H1 (cell line): ENCODE results near the gene PKIB. TPM values are rescaled to one million over a fixed set of nuclear protein-coding genes. Genes with fewer than 3 reads are reported as not detected.
"Not testable (repeated sequence)": the region's sequence is repeated elsewhere in the genome, so short reads cannot be mapped to it uniquely, and the experiment has no call there.

Experiments
- CTCF ChIA-PET: fragments of 300-600 bp; sonication (Branson Sonifier 250); formaldehyde crosslinking; loops from one replicate; lab custom pipeline; 2021; ENCODE audit not compliant: partially characterized antibody; lab: Charles Lee
- POLR2A ChIA-PET: fragments of 300-600 bp; sonication (Branson Sonifier 250); formaldehyde crosslinking; loops from one replicate; lab custom pipeline; 2021; ENCODE audit warnings: inconsistent platforms; ENCODE audit not compliant: partially characterized antibody; lab: Charles Lee
- DNase-seq, 2 experiments: peaks; one replicate each; pipeline versions ENCODE4 v3.0.0 to v3.0.0-alpha.2; 2010 to 2022; ENCODE audit warnings: low spot score in 2 of 2, low read depth in 1 of 2, mixed read lengths in 1 of 2
- FAIRE-seq: peaks from 2 replicates; lab custom pipeline; 2011; peaks lifted over from hg19 to GRCh38; lab: Jason Lieb, UNC
- H2AFZ ChIP-seq: 2 replicates; pipeline ENCODE4 v1.8.1; 2012; ENCODE audit warnings: low read length, inconsistent platforms
- H2AK5ac ChIP-seq: 2 replicates; pipeline ENCODE4 v1.6.1; 2013; ENCODE audit warnings: low read depth, low read length
- H2BK120ac ChIP-seq: replicated peaks from 2 replicates; pipeline ENCODE3; 2013; ENCODE audit warnings: low read depth, low read length, inconsistent platforms
- H2BK12ac ChIP-seq: 2 replicates; pipeline ENCODE4 v1.6.1; 2013; ENCODE audit warnings: low read depth, low read length
- H2BK15ac ChIP-seq: 2 replicates; pipeline ENCODE4 v1.6.1; 2013; ENCODE audit warnings: low read length
- H2BK20ac ChIP-seq: 2 replicates; pipeline ENCODE4 v1.6.1; 2013; ENCODE audit warnings: low read length
- H2BK5ac ChIP-seq: 2 replicates; pipeline ENCODE4 v1.6.1; 2013; ENCODE audit warnings: low read depth, low read length
- H3K14ac ChIP-seq: 2 replicates; pipeline ENCODE4 v1.6.1; 2013; ENCODE audit warnings: inconsistent platforms; ENCODE audit not compliant: insufficient read length
- H3K18ac ChIP-seq: 2 replicates; pipeline ENCODE4 v1.6.1; 2013; ENCODE audit warnings: low read length; ENCODE audit errors: extremely low read depth
- H3K23ac ChIP-seq: 2 replicates; pipeline ENCODE4 v1.6.1; 2013; ENCODE audit warnings: inconsistent platforms; ENCODE audit not compliant: insufficient read length
- H3K23me2 ChIP-seq: 2 replicates; pipeline ENCODE4 v1.6.1; 2013; ENCODE audit warnings: low read depth, low read length
- H3K27ac ChIP-seq: 2 replicates; pipeline ENCODE4 v1.6.1; 2011; ENCODE audit warnings: low read depth, low read length, inconsistent platforms
- H3K27me3 ChIP-seq, 4 experiments: replicated peaks in 1 of 4; 1 replicate in 1 of 4; 2 replicates in 3 of 4; pipeline versions ENCODE4 v1.6.1 to v1.8.1; 2011 to 2013; ENCODE audit warnings: low read length in 3 of 4, mild to moderate bottlenecking in 3 of 4, inconsistent platforms in 2 of 4, mixed read lengths in 2 of 4, moderate library complexity in 1 of 4; ENCODE audit not compliant: control insufficient read depth in 3 of 4, insufficient read depth in 3 of 4; ENCODE audit errors: extremely low read depth in 1 of 4
- H3K36me3 ChIP-seq, 4 experiments: 2 replicates each; pipeline versions ENCODE4 v1.6.1 to v1.8.1; 2011 to 2013; ENCODE audit warnings: mild to moderate bottlenecking in 4 of 4, low read length in 3 of 4, moderate library complexity in 2 of 4, control low read depth in 1 of 4, inconsistent platforms in 1 of 4; ENCODE audit not compliant: insufficient read depth in 4 of 4, control insufficient read depth in 2 of 4
- H3K4ac ChIP-seq: replicated peaks from 2 replicates; pipeline ENCODE3; 2013; ENCODE audit warnings: low read length, low read depth, mixed read lengths, inconsistent platforms; ENCODE audit not compliant: insufficient read length
- H3K4me1 ChIP-seq, 4 experiments: replicated peaks in 1 of 4; 1 replicate in 1 of 4; 2 replicates in 3 of 4; pipeline versions ENCODE4 v1.6.1 to v1.8.1; 2011 to 2013; ENCODE audit warnings: low read length in 3 of 4, inconsistent platforms in 2 of 4, mixed read lengths in 1 of 4; ENCODE audit not compliant: insufficient read depth in 4 of 4, control insufficient read depth in 3 of 4
- H3K4me2 ChIP-seq, 2 experiments: 2 replicates each; pipeline versions ENCODE4 v1.6.1 to v1.8.1; 2011 to 2013; ENCODE audit warnings: low read depth in 2 of 2, low read length in 2 of 2, control low read depth in 1 of 2, inconsistent platforms in 1 of 2, mild to moderate bottlenecking in 1 of 2; ENCODE audit not compliant: insufficient read depth in 1 of 2
- H3K4me3 ChIP-seq, 4 experiments: fragments of 200-600, 300-600 bp in 1 of 4; sonication (generic), shearing (Covaris generic), sonication (Bioruptor Twin) in 1 of 4; 2 replicates each; pipeline versions ENCODE4 v1.5.1 to v1.8.1; 2011 to 2016; ENCODE audit warnings: low read length in 4 of 4, low read depth in 3 of 4, control low read depth in 2 of 4, inconsistent platforms in 2 of 4, mild to moderate bottlenecking in 2 of 4, mixed read lengths in 1 of 4, moderate library complexity in 1 of 4; ENCODE audit not compliant: insufficient read depth in 2 of 4; ENCODE audit errors: extremely low read depth in 1 of 4
- H3K56ac ChIP-seq: replicated peaks from 2 replicates; pipeline ENCODE3; 2013; ENCODE audit warnings: low read depth, mild to moderate bottlenecking, mixed read lengths, low read length, inconsistent platforms; ENCODE audit not compliant: insufficient read length
- H3K79me1 ChIP-seq: 2 replicates; pipeline ENCODE4 v1.6.1; 2013; ENCODE audit warnings: low read depth, low read length, control low read depth
- H3K79me2 ChIP-seq, 2 experiments: 2 replicates each; pipeline versions ENCODE4 v1.6.1 to v1.8.1; 2012 to 2013; ENCODE audit warnings: low read length in 2 of 2, mild to moderate bottlenecking in 2 of 2, inconsistent platforms in 1 of 2; ENCODE audit not compliant: insufficient read depth in 2 of 2, control insufficient read depth in 1 of 2
- H3K9ac ChIP-seq, 4 experiments: replicated peaks in 1 of 4; 1 replicate in 1 of 4; 2 replicates in 3 of 4; pipeline versions ENCODE4 v1.6.1 to v1.8.1; 2011 to 2013; ENCODE audit warnings: low read depth in 3 of 4, low read length in 3 of 4, control low read depth in 2 of 4, mild to moderate bottlenecking in 2 of 4, moderate library complexity in 2 of 4, inconsistent platforms in 1 of 4; ENCODE audit errors: extremely low read depth in 1 of 4
- H3K9me3 ChIP-seq, 2 experiments: 2 replicates each; pipeline versions ENCODE4 v1.6.1 to v1.8.1; 2012 to 2013; ENCODE audit warnings: mild to moderate bottlenecking in 2 of 2, moderate library complexity in 2 of 2, control low read depth in 1 of 2, inconsistent platforms in 1 of 2, low read depth in 1 of 2, low read length in 1 of 2, mixed read lengths in 1 of 2; ENCODE audit not compliant: insufficient read depth in 2 of 2
- H4K20me1 ChIP-seq, 2 experiments: replicated peaks in 1 of 2; 2 replicates each; pipeline versions ENCODE3 to v1.8.1; 2011 to 2013; ENCODE audit warnings: inconsistent platforms in 2 of 2, low read length in 2 of 2, mild to moderate bottlenecking in 1 of 2; ENCODE audit not compliant: insufficient read depth in 2 of 2, control insufficient read depth in 1 of 2
- H4K5ac ChIP-seq: 2 replicates; pipeline ENCODE4 v1.6.1; 2013; ENCODE audit warnings: low read length, low read depth, mixed read lengths, inconsistent platforms; ENCODE audit not compliant: insufficient read length
- H4K8ac ChIP-seq: 2 replicates; pipeline ENCODE4 v1.8.0; 2013; ENCODE audit warnings: mild to moderate bottlenecking, moderate library complexity, low read length, inconsistent platforms; ENCODE audit not compliant: insufficient read depth; ENCODE audit errors: extremely low read depth
- H4K91ac ChIP-seq: replicated peaks from 2 replicates; pipeline ENCODE3; 2013; ENCODE audit warnings: low read length, mixed read lengths, inconsistent platforms; ENCODE audit not compliant: insufficient read length
- KDM1A ChIP-seq: fragments of 200-600, 300-600 bp; sonication (generic); IDR thresholded peaks from 2 replicates; pipeline ENCODE4 v1.7.1; 2016; ENCODE audit warnings: mild to moderate bottlenecking, low read length, borderline replicate concordance
- WGBS, 2 experiments: shearing (Covaris generic) in 1 of 2; methylation state at CpG; one replicate each; pipeline versions ENCODE4 v1.1.6 to v1.1.7; 2013 to 2015; ENCODE audit warnings: low lambda C conversion rate in 2 of 2, mixed read lengths in 2 of 2, inconsistent platforms in 1 of 2, low coverage in 1 of 2, missing lambda C conversion rate in 1 of 2; ENCODE audit not compliant: insufficient replicate concordance in 2 of 2, insufficient coverage in 1 of 2, insufficient read length in 1 of 2; ENCODE audit errors: extremely low coverage in 1 of 2, missing lambda C conversion rate in 1 of 2; 5-methylcytosine and 5-hydroxymethylcytosine counted together
- polyA plus RNA-seq, 7 experiments: library from polyadenylated mRNA; depleted of rRNA in 3 of 7; stranded (reverse) in 5 of 7; unstranded in 2 of 7; fragments of >200 nt in 5 of 7; fragments of 200-250 nt in 2 of 7; gene quantifications; 1 replicate in 5 of 7; 2 replicates in 1 of 7; 4 replicates in 1 of 7; pipeline versions ENCODE4 v1.2.1 to v1.2.3, GENCODE V29; 2011 to 2013; ENCODE audit warnings: missing spikeins in 2 of 7, mixed read lengths in 2 of 7
- total RNA-seq: library from RNA; stranded (reverse); fragmentation: NEBNext Ultra II Directional; extraction: Animal tissue kit (Norgen Biotek cat#: 25700); gene quantifications from 2 replicates; pipeline ENCODE4 v1.2.1, GENCODE V29; 2021

PKIB gene
- total and polyA plus RNA-seq, 2 of the 8 experiments (the other 6 are each of a cell fraction or from before 2014, with no cell fraction given), result 13.5 to 73.3 TPM

DNA sequence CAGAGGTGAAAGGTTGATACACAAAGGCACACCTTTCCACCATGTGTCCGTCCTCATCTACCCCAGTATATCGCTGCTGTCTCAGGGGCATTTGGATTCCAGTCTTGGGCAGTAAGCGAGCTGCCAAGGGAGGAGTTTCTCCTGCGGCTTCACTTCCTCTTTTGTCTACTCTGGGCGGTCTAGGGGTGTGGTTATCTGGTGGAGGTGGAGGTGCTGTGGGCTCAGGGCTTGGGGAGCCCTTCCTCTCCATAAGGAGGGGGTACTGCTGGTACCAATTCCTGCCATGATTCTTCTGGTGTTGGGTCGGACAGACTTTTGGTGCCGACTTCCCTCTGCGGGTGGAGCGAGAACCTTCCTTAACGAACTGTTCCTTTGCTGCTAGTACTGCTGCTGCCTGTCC, 137.4 kb downstream of the PKIB start:
- H3K4ac ChIP-seq, result no peak overlapping the region
- no peak overlapping the region for H2BK15ac ChIP-seq
- no peak overlapping the region for H4K8ac ChIP-seq
- H4K5ac ChIP-seq, result no peak overlapping the region
- FAIRE-seq (no peak), DNase-seq (no peak)
- H2BK120ac ChIP-seq, result no peak overlapping the region
- H2BK12ac ChIP-seq, result no peak overlapping the region
- H3K23ac ChIP-seq, result no peak overlapping the region
- POLR2A ChIA-PET, result no interaction called here
- H3K4me3 ChIP-seq, result no peak overlapping the region
- H3K4me1 ChIP-seq, result no peaks in the 10 kb centered on the region
- no peaks in the 10 kb centered on the region for H3K79me1 ChIP-seq
- no peaks in the 10 kb centered on the region for H4K20me1 ChIP-seq
- H3K18ac ChIP-seq, result no peak overlapping the region
- no peak overlapping the region for H2AK5ac ChIP-seq
- H4K91ac ChIP-seq, result no peak overlapping the region
- H3K56ac ChIP-seq, result no peak overlapping the region
- no peaks in the 10 kb centered on the region for H3K36me3 ChIP-seq
- H3K27ac ChIP-seq, result no peak overlapping the region
- no peak overlapping the region for H3K4me2 ChIP-seq
- no peak for TF ChIP-seq KDM1A
- H3K14ac ChIP-seq, result no peak overlapping the region
- no peaks in the 10 kb centered on the region for H3K27me3 ChIP-seq
- WGBS, 2 experiments, result 96% methylated on average over 10 of the region's 10 CpGs; no CpG with 5 or more reads in 1 of the 2 experiments
- peaks cover 3% of the 10 kb centered on the region in 2 experiments; a peak in 1 of 4 replicates for H3K9me3 ChIP-seq
- H2BK20ac ChIP-seq, result no peak overlapping the region
- CTCF ChIA-PET, result interaction anchor here (8.7 kb wide), 1 partner anchor 17 kb away, joined by 103 read pairs; no protein-coding TSS in a partner anchor
- no peak overlapping the region for H3K9ac ChIP-seq
- H3K79me2 ChIP-seq, result no peaks in the 10 kb centered on the region
- no peak overlapping the region for H2AFZ ChIP-seq
- H3K23me2 ChIP-seq, result no peaks in the 10 kb centered on the region
- H2BK5ac ChIP-seq, result no peak overlapping the region

GRCh38 chr6:122748945-122749344, 138.7 kb downstream of the PKIB start:
- H3K79me1 ChIP-seq, H2BK15ac ChIP-seq, H3K23me2 ChIP-seq, H2BK5ac ChIP-seq, H3K4me1 ChIP-seq, H4K91ac ChIP-seq, H3K27ac ChIP-seq, H4K5ac ChIP-seq, H3K79me2 ChIP-seq, H4K8ac ChIP-seq, H3K14ac ChIP-seq, H3K18ac ChIP-seq, H2BK12ac ChIP-seq, H3K36me3 ChIP-seq, H3K9me3 ChIP-seq, H3K56ac ChIP-seq, H2AFZ ChIP-seq, H2AK5ac ChIP-seq, H3K4ac ChIP-seq, H3K4me2 ChIP-seq, DNase-seq, H4K20me1 ChIP-seq, H2BK120ac ChIP-seq, H2BK20ac ChIP-seq, H3K9ac ChIP-seq, H3K27me3 ChIP-seq, H3K23ac ChIP-seq, FAIRE-seq, POLR2A ChIA-PET, H3K4me3 ChIP-seq: not testable (repeated sequence)
- 65% methylated on average over 5 of the region's 5 CpGs; no CpG with 5 or more reads in 1 of the 2 experiments for WGBS, 2 experiments
- CTCF ChIA-PET, result interaction anchor here (0.7 to 2.3 kb wide), 3 partner anchors 41 to 120 kb away, joined by 3 to 5 read pairs (median 3); partner anchors contain the start of gene SMPDL3A
